Gastrocnemius medialis (tissue), 4 donors: Measurements from ENCODE around the gene HMCES. TPM values are rescaled to one million over a fixed set of nuclear protein-coding genes. Genes with fewer than 3 reads are reported as not detected.

Experiments used
- ATAC-seq, 2 donors: fragments of 150-250 bp; one replicate each; pipeline ENCODE4 v1.9.1; 2016
- DNase-seq, 2 donors: peaks; one replicate each; pipeline ENCODE4 v3.0.0-alpha.2; 2019
- H3K27ac ChIP-seq, 4 donors: fragments of 200-600 bp; sonication (generic); 1 replicate in 1 of 4; 2 replicates in 3 of 4; pipeline ENCODE4 v1.5.1; 2016 to 2018; ENCODE audit warnings: mild to moderate bottlenecking in 2 of 4, moderate library complexity in 1 of 4
- H3K27me3 ChIP-seq, 3 donors: fragments of 200-600 bp; sonication (generic) in 2 of 3; 1 replicate in 1 of 3; 2 replicates in 2 of 3; pipeline versions ENCODE4 v1.5.1 to v1.6.0; 2016 to 2019; ENCODE audit warnings: mild to moderate bottlenecking in 1 of 3, moderate library complexity in 1 of 3
- H3K36me3 ChIP-seq, 2 donors: fragments of 200-600 bp; sonication (generic) in 1 of 2; one replicate each; pipeline ENCODE4 v1.5.1; 2017 to 2018
- H3K4me1 ChIP-seq, 2 donors: fragments of 200-600 bp; sonication (generic) in 1 of 2; one replicate each; pipeline ENCODE4 v1.5.1; 2016 to 2017; ENCODE audit warnings: mild to moderate bottlenecking in 2 of 2
- H3K4me3 ChIP-seq, 4 donors: fragments of 200-600 bp; sonication (generic) in 3 of 4; 1 replicate in 1 of 4; 2 replicates in 3 of 4; pipeline ENCODE4 v1.5.1; 2016 to 2019; ENCODE audit warnings: mild to moderate bottlenecking in 2 of 4
- H3K9me3 ChIP-seq, 3 donors: fragments of 200-600 bp; sonication (generic) in 2 of 3; 1 replicate in 1 of 3; 2 replicates in 2 of 3; pipeline ENCODE4 v1.5.1; 2016 to 2019
- CTCF ChIP-seq, 5 experiments: fragments of 450-650 bp in 3 of 5; fragments of 200-600 bp in 2 of 5; sonication (generic) in 2 of 5; IDR thresholded peaks in 4 of 5; conservative IDR thresholded peaks in 1 of 5; 1 replicate in 4 of 5; 2 replicates in 1 of 5; pipeline ENCODE4 v1.5.1; 2016 to 2019; ENCODE audit warnings: antibody characterized with exemption in 5 of 5, mild to moderate bottlenecking in 3 of 5, moderate library complexity in 3 of 5
- POLR2A ChIP-seq, 2 donors: fragments of 450-650 bp; IDR thresholded peaks; one replicate each; pipeline ENCODE4 v1.6.1; 2017; ENCODE audit warnings: antibody characterized with exemption in 2 of 2, mild to moderate bottlenecking in 2 of 2, moderate library complexity in 2 of 2
- in situ Hi-C, 4 donors: fragments of 200-750 bp; cut with MboI; loops; one replicate each; pipeline versions ENCODE4 v1.15.0 to v1.8.0; 2017; ENCODE audit warnings: low sequenced_read_pairs in 4 of 4
- intact Hi-C: fragments of 100-400 bp; cut with DNase I; formaldehyde crosslinking; loops from one replicate; pipeline ENCODE4 v1.15.1; 2023; ENCODE audit warnings: low total_unique reads
- total RNA-seq, 4 donors: library from RNA; depleted of rRNA; stranded (reverse); fragments of >200 nt; gene quantifications; one replicate each; pipeline versions ENCODE4 v1.1.0 to v1.2.3, GENCODE V29; 2016

The HMCES gene
- total RNA-seq, 4 donors from 2014 or later, result 24.7 to 35.2 (median 29.5) TPM

GRCh38 chr3:129295286-129295685, 16.6 kb downstream of the HMCES start:
- Histone ChIP-seq H3K36me3 (peaks cover 2 to 64% of the 10 kb centered on the region in 2 donors), H3K27ac (no peak overlapping the region), H3K9me3 (no peaks in the 10 kb centered on the region), H3K27me3 (no peaks in the 10 kb centered on the region), H3K4me3 (no peak overlapping the region), H3K4me1 (no peaks in the 10 kb centered on the region)
- TF ChIP-seq CTCF (IDR thresholded peaks at IDR 0.05 in 4 of 5, conservative IDR thresholded peaks at IDR 0.05 in 1 of 5) (no peak), POLR2A (IDR thresholded peaks at IDR 0.05) (no peak)
- ATAC-seq (no peak), DNase-seq (no peak)
- intact Hi-C loops (no loop called here), in situ Hi-C loops (no loop called here)

- ATAC-seq (no peak), DNase-seq (no peak)
- Histone ChIP-seq H3K4me1 (no peaks in the 10 kb centered on the region), H3K36me3 (peaks cover 0 to 52% of the 10 kb centered on the region in 2 donors), H3K27me3 (no peaks in the 10 kb centered on the region), H3K4me3 (no peak overlapping the region), H3K27ac (peak overlapping the region in 2 of 4 donors; percentile 15 to 52), H3K9me3 (no peaks in the 10 kb centered on the region)
- intact Hi-C loops, result no loop called here
- in situ Hi-C loops, result no loop called here
- TF ChIP-seq POLR2A (IDR thresholded peaks at IDR 0.05) (no peak), CTCF (IDR thresholded peaks at IDR 0.05 in 4 of 5, conservative IDR thresholded peaks at IDR 0.05 in 1 of 5) (no peak)
These were observed 25.7 kb downstream of the HMCES start for GRCh38 chr3:129304146-129304961.

- DNase-seq (no peak), ATAC-seq (no peak)
- in situ Hi-C loops, result no loop called here
- Histone ChIP-seq H3K9me3 (no peaks in the 10 kb centered on the region), H3K4me1 (no peaks in the 10 kb centered on the region), H3K36me3 (peaks cover 0 to 49% of the 10 kb centered on the region in 2 donors), H3K27me3 (no peaks in the 10 kb centered on the region), H3K4me3 (no peak overlapping the region), H3K27ac (peak overlapping the region in 3 of 4 donors; percentile 15 to 52 (median 51))
- TF ChIP-seq POLR2A (IDR thresholded peaks at IDR 0.05), result no peak
- intact Hi-C loops, result no loop called here
These were observed 26.2 kb downstream of the HMCES start for GRCh38 chr3:129304962-129305222.

- DNase-seq (peak; percentile 48 to 74), ATAC-seq (peak; percentile 57 to 61)
- intact Hi-C loops, result no loop called here
- H3K4me1 ChIP-seq, result no peaks in the 10 kb centered on the region
- TF ChIP-seq POLR2A (IDR thresholded peaks at IDR 0.05) (peak in 1 of 2 donors; percentile 35), CTCF (IDR thresholded peaks at IDR 0.05 in 4 of 5, conservative IDR thresholded peaks at IDR 0.05 in 1 of 5) (no peak)
- H3K4me3 ChIP-seq, result peak overlapping the region in 3 of 4 donors; percentile 13 to 21 (median 21)
- H3K36me3 ChIP-seq, result peaks cover 0 to 42% of the 10 kb centered on the region in 2 donors
- H3K9me3 ChIP-seq, result no peaks in the 10 kb centered on the region
- no peaks in the 10 kb centered on the region for H3K27me3 ChIP-seq
- in situ Hi-C loops, result no loop called here
- H3K27ac ChIP-seq, result peak overlapping the region; percentile 51 to 69 (median 56)
These were observed 27.0 kb downstream of the HMCES start for GRCh38 chr3:129305592-129306091.

GRCh38 chr3:129308636-129309035, 30.0 kb downstream of the HMCES start:
- ATAC-seq, result no peak
- H3K4me1 ChIP-seq, result peaks cover 4% of the 10 kb centered on the region in 2 donors
- intact Hi-C loops, result no loop called here

More at GRCh38 chr3:129308636-129309035, 30.0 kb downstream of the HMCES start:
- DNase-seq, result no peak
- Histone ChIP-seq H3K9me3 (no peaks in the 10 kb centered on the region), H3K4me3 (no peak overlapping the region), H3K36me3 (peaks cover 0 to 18% of the 10 kb centered on the region in 2 donors), H3K27ac (no peak overlapping the region), H3K27me3 (no peaks in the 10 kb centered on the region)
- in situ Hi-C loops, result no loop called here
- TF ChIP-seq POLR2A (IDR thresholded peaks at IDR 0.05) (no peak), CTCF (IDR thresholded peaks at IDR 0.05 in 4 of 5, conservative IDR thresholded peaks at IDR 0.05 in 1 of 5) (no peak)
